ENCODE results near the gene HSPG2. TPM values are rescaled to one million over a fixed set of nuclear protein-coding genes. Genes with fewer than 3 reads are reported as not detected.
A peak's percentile ranks its signal among the peaks of the same experiment; 100 is the strongest.

HSPG2 gene
- total and polyA plus RNA-seq, 2 of the 13 experiments (the other 11 are each of a cell fraction or from before 2014, with no cell fraction given) = 9.1 to 13.1 TPM

DNA sequence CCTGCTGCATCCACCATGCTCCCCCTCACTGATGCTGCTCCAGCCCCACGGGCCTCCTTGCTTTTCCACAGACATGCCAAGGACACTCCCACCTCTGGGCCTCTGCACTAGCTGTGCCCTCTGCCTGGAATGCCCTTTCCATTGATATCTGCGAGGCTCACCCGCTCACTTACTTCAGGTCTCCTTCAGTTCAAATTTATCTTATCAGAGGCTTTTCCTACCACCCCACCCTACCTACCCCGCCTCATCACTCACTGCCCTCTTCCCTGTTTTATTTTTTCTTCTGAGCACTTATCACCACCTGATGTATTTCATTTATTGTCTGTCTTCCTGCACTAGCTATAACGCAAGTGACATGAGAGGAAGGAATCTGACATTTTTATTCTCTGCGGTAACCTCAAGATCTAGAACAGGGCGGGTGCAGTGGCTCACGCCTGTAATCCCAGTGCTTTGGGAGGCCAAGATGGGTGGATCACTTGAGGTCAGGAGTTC lies 7.0 kb downstream of the HSPG2 start:
- intact Hi-C loops (cut with micrococcal nuclease; ENCODE audit: unreplicated experiment) = no loop called here

More for the DNA sequence above, 7.0 kb downstream of the HSPG2 start:
- no peaks in the 10 kb centered on the region for H3K27me3 ChIP-seq (ENCODE audit: control insufficient read depth in 1 of 2, insufficient read depth in 2 of 2, low read length in 2 of 2)
- H3K4me2 ChIP-seq (ENCODE audit: low read depth, low read length) = no peak overlapping the region
- FAIRE-seq (no peak), DNase-seq (ENCODE audit: low spot score) (no peak), ATAC-seq (no peak)
- peaks cover 33% of the 10 kb centered on the region for H3K79me2 ChIP-seq (ENCODE audit: insufficient read depth, low read length)
- 92% methylated on average over 8 of the region's 8 CpGs for WGBS (ENCODE audit: low lambda C conversion rate)
- no peak overlapping the region for H3K27ac ChIP-seq (ENCODE audit: extremely low read length, insufficient read depth, low read length)
- no peaks in the 10 kb centered on the region; a peak in 1 of 5 replicates for H3K36me3 ChIP-seq (replicated peaks in 1 of 2; ENCODE audit: control insufficient read depth in 1 of 2, insufficient read depth in 2 of 2, low read length in 2 of 2)
- H3K9me3 ChIP-seq (ENCODE audit: low read length) = no peaks in the 10 kb centered on the region
- H3K9ac ChIP-seq (ENCODE audit: insufficient read depth, low read depth, low read length) = no peak overlapping the region
- in situ Hi-C loops (cut with HindIII; ENCODE audit: extremely low pct_ligation_motif_present, low pct_unique_long_range_greater_than_20kb) = no loop called here
- peaks cover 89% of the 10 kb centered on the region for H3K4me1 ChIP-seq (ENCODE audit: insufficient read depth, low read length)
- TF ChIP-seq, protein P1, sequence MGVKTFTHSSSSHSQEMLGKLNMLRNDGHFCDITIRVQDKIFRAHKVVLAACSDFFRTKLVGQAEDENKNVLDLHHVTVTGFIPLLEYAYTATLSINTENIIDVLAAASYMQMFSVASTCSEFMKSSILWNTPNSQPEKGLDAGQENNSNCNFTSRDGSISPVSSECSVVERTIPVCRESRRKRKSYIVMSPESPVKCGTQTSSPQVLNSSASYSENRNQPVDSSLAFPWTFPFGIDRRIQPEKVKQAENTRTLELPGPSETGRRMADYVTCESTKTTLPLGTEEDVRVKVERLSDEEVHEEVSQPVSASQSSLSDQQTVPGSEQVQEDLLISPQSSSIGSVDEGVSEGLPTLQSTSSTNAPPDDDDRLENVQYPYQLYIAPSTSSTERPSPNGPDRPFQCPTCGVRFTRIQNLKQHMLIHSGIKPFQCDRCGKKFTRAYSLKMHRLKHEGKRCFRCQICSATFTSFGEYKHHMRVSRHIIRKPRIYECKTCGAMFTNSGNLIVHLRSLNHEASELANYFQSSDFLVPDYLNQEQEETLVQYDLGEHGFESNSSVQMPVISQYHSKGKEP (CRISPR knock-in tag; IDR thresholded peaks at IDR 0.05) = no peak
- TF ChIP-seq SMAD1 (CRISPR knock-in tag; IDR thresholded peaks at IDR 0.05; ENCODE audit: borderline replicate concordance, low read depth) (no peak), NONO (IDR thresholded peaks at IDR 0.05) (no peak), NONO (CRISPR knock-in tag; conservative IDR thresholded peaks at IDR 0.05) (no peak), ZFP41 (CRISPR knock-in tag; IDR thresholded peaks at IDR 0.05; ENCODE audit: borderline replicate concordance) (no peak), ZNF296 (CRISPR knock-in tag; conservative IDR thresholded peaks at IDR 0.05) (no peak), KLF12 (CRISPR knock-in tag; IDR thresholded peaks at IDR 0.05; ENCODE audit: borderline replicate concordance) (no peak), NPAS2 (CRISPR knock-in tag; IDR thresholded peaks at IDR 0.05; ENCODE audit: borderline replicate concordance) (no peak), ZNF83 (CRISPR knock-in tag; IDR thresholded peaks at IDR 0.05; ENCODE audit: borderline replicate concordance) (no peak), ZNF34 (CRISPR knock-in tag; IDR thresholded peaks at IDR 0.05; ENCODE audit: borderline replicate concordance) (no peak), ZNF746 (CRISPR knock-in tag; IDR thresholded peaks at IDR 0.05) (no peak)
- TF ChIP-seq, protein P2, sequence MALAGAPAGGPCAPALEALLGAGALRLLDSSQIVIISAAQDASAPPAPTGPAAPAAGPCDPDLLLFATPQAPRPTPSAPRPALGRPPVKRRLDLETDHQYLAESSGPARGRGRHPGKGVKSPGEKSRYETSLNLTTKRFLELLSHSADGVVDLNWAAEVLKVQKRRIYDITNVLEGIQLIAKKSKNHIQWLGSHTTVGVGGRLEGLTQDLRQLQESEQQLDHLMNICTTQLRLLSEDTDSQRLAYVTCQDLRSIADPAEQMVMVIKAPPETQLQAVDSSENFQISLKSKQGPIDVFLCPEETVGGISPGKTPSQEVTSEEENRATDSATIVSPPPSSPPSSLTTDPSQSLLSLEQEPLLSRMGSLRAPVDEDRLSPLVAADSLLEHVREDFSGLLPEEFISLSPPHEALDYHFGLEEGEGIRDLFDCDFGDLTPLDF (CRISPR knock-in tag; IDR thresholded peaks at IDR 0.05) = no peak
- H4K20me1 ChIP-seq (ENCODE audit: insufficient read depth, low read length) = no peaks in the 10 kb centered on the region
- no peak overlapping the region for H2AFZ ChIP-seq (ENCODE audit: low read length)
- TSS peak; percentile 22 for BruUV-seq (replicated peaks)
- ChIA-PET POLR2A (interaction anchor here (1.0 to 10.7 kb wide), 3 partner anchors 8 to 19 kb away, joined by 3 to 105 read pairs (median 3); no protein-coding TSS in a partner anchor), CTCF (ENCODE audit: low intra/inter-chr PET ratio, low total read pairs) (no interaction called here)
- no peak overlapping the region for H3K4me3 ChIP-seq (replicated peaks in 1 of 3; ENCODE audit: insufficient read depth in 1 of 3, low read depth in 2 of 3, low read length in 3 of 3)
